Measurements from ENCODE around the gene DEGS2.
A peak's percentile ranks its signal among the peaks of the same experiment; 100 is the strongest.
"Not testable (repeated sequence)": the region's sequence is repeated elsewhere in the genome, so short reads cannot be mapped to it uniquely, and the experiment has no call there.

Gene DEGS2

GRCh38 chr14:100181876-100182551 is 22.6 kb upstream of the DEGS2 start:
- DNase-seq, result not testable (repeated sequence)

GRCh38 chr14:100180671-100181070 is 21.2 kb upstream of the DEGS2 start:
- DNase-seq, result not testable (repeated sequence)

- DNase-seq, result no peak
These were observed 19.2 kb upstream of the DEGS2 start for GRCh38 chr14:100178691-100179090.

GRCh38 chr14:100176811-100177327 is 17.4 kb upstream of the DEGS2 start:
- DNase-seq, result no peak

- DNase-seq, result no peak
These were observed 13.9 kb upstream of the DEGS2 start for GRCh38 chr14:100173353-100173752.

- DNase-seq, result no peak
These were observed 13.4 kb upstream of the DEGS2 start for GRCh38 chr14:100172811-100173210.

GRCh38 chr14:100170880-100171279 is 11.4 kb upstream of the DEGS2 start:
- no peak for DNase-seq

GRCh38 chr14:100168506-100168905 is 9.1 kb upstream of the DEGS2 start:
- no peak for DNase-seq

GRCh38 chr14:100165831-100166440 is 6.5 kb upstream of the DEGS2 start:
- no peak for DNase-seq

- peak; percentile 64 for DNase-seq
These were observed 5.9 kb upstream of the DEGS2 start for GRCh38 chr14:100165376-100165775.

GRCh38 chr14:100160534-100160916 is 1.1 kb upstream of the DEGS2 start:
- no peak for DNase-seq

- DNase-seq, result peak; percentile 60
These were observed 554 bp upstream of the DEGS2 start for GRCh38 chr14:100159865-100160533.

GRCh38 chr14:100158566-100159093 is 815 bp downstream of the DEGS2 start:
- DNase-seq, result no peak

- not testable (repeated sequence) for DNase-seq
These were observed 1.8 kb downstream of the DEGS2 start for GRCh38 chr14:100157548-100158232.

- DNase-seq, result no peak
These were observed 2.7 kb downstream of the DEGS2 start for GRCh38 chr14:100156776-100157175.

- DNase-seq, result peak; percentile 44
These were observed 3.5 kb downstream of the DEGS2 start for GRCh38 chr14:100155756-100156616.

- DNase-seq, result peak; percentile 48
These were observed 4.3 kb downstream of the DEGS2 start for GRCh38 chr14:100155049-100155621.

- DNase-seq, result no peak
These were observed 5.9 kb downstream of the DEGS2 start for GRCh38 chr14:100153560-100153959.

GRCh38 chr14:100152091-100152490 is 7.4 kb downstream of the DEGS2 start:
- no peak for DNase-seq

- DNase-seq, result no peak
These were observed 8.4 kb downstream of the DEGS2 start for GRCh38 chr14:100150932-100151587.

All from right kidney (tissue), 1 donor.